HG02943 (cell line): ENCODE results near the gene CPT2.

Source experiments
- ATAC-seq: cut with Tn5 transposase; IDR thresholded peaks from one replicate; pipeline ENCODE4 v1.9.1; 2021; ENCODE audit warnings: mild to moderate bottlenecking, low read depth, moderate library complexity; ENCODE audit not compliant: unreplicated experiment

The CPT2 gene

DNA sequence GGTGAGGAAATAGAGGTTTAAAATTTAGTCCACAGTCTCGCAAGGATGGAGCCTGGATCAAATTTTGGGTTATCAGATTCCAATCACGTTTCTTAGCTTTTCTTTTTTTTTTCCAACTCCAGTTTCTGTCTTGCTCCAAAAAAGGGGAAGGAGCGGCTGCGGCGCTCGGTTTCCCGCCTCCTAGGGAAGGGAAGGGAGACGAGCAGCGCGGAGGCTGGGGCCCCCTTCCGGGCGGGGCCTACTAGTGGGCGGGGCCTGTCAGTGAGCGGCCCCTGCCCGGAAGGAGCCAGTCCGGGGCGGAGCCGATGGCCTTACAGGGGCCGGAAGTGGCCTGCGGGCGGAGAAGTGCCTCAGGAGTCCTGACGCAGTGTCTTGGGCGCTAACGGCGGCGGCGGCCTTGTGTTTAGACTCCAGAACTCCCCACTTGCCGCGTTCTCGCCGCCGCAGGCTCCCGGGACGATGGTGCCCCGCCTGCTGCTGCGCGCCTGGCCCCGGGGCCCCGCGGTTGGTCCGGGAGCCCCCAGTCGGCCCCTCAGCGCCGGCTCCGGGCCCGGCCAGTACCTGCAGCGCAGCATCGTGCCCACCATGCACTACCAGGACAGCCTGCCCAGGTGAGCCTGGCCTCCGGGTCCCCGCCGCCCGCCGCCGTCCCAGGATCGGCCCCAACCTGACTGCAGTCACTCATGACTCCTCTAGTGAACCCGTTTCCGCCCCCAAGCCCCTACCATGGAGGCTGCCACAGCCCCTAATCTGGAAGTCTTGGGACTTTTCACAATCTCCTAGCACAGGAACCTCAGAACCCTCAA is at the start of gene CPT2:
Gene CPT2, plus strand, starts transcription at position 340 of the 806 bp plus-strand sequence. Its CDS starts 120 bp downstream, at position 460.
- ATAC-seq, result peak; percentile 95

DNA sequence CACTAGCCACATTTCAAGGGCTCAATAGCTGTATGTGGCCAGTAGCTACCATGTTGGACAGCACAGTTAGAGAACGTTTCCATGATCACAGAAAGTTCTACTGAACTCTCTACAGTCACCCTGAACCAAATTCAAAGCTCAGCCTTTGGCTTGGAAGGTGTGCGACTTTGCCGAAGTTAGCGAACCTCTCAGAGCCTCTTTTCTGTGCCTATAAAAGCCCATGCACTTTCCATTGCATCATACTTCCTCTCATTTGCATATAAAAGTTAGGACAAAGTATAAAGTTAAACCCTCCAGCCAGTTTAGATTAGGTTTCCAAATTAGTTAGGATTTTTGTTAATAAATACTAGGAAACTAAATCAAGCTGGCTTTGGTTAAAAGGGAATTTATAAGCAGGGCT is 49.5 kb upstream of the CPT2 start:
- no peak for ATAC-seq

DNA sequence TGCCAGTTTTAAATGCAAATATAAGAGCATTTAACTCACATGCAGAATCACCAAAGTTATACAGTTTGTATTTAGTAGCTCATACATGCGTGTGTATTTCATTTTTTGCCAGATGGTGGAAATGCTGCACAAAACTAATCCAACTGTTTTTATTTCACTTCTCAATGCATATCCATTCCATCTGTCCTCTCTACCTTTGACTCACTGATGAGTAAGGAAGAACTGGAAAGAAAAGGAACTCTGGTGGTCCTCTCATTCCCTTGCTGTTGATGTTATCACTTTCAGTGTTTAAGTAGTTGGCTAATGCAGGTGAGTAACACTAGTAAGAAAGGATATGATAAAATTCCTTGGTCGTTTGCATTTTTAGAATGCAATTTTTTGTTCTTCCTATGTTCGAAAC is 48.5 kb upstream of the CPT2 start:
- ATAC-seq, result no peak

DNA sequence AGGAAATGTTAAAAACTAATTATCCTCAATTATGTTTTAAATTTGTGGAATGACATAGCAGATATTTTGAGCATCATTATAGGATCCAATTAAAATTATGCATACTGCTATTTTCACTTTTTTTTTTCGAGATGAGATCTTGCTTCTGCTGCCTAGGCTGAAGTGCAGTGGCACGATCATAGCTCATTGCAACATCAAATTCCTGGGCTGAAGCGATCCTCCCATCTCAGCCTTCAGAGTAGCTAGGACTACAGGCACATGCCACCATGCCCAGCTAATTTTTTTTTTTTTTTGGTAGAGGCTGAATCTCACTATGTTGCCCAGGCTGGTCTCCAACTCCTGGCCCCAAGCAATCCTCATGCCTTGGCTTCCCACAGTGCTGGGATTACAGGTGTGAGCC is 42.9 kb upstream of the CPT2 start:
- ATAC-seq, result no peak

DNA sequence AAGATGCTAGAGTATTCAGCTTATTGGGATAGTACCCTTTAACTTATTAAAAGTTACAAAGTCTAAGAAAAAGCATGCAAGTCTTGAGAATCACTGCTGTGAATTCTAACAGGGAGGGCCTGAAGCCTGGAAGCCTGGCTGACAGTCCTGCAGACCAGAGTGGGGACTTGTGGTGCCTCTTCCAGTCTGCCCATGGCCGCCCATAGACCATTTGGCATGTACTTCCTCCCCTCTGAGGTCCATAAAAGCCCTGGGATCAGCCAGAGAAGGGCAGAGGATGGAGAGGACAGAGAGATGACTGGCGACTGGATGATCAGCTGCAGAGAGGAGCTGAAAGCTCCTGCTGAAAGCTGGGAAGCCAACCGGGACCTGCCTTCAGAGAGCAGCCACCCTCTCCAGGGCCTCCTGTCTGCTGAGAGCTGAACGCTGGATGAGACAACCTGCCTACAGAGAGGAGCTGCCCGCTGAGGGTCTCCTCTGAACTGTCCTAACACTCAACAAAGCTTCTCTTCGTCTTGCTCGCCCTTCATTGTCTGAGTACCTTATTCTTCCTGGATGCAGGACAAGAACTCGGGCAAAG is 41.7 kb upstream of the CPT2 start:
- ATAC-seq, result no peak

DNA sequence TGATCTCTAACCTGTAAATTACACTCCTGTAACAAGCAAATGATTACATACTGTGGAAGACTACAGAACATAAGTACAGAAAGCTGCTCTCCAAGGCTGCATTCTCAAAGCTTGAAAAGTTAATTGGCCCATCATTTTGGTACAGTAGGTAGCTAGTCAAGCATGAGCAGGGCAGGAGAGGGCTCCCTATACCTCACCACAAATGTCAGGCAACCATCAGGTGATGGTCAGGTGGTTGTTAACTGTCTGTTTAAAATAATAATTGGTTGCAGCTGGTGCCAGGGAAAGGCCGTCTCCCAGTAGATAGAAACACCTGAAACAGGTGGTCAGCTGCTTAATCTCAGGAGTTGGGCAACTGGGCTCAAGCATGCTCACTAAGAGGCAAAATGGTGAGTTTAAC is 41.1 kb upstream of the CPT2 start:
- ATAC-seq, result no peak

DNA sequence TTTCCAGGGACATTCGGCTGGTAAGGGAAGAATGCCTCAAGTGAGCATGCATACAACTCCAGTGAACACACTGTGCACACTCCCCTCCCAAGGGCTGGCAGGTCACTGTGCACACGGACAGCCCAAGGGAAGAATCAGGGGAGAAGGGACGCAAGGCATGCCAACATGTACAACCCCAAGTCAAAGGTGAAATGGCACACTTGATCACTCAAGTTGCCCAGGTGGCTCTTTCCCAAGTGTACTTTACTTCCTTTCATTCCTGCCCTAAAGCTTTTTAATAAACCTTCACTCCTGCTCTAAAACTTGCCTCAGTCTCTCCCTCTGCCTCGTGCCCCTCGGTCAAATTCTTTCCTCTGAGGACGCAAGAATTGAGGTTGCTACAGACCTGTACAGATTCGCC is 40.7 kb upstream of the CPT2 start:
- ATAC-seq, result no peak

DNA sequence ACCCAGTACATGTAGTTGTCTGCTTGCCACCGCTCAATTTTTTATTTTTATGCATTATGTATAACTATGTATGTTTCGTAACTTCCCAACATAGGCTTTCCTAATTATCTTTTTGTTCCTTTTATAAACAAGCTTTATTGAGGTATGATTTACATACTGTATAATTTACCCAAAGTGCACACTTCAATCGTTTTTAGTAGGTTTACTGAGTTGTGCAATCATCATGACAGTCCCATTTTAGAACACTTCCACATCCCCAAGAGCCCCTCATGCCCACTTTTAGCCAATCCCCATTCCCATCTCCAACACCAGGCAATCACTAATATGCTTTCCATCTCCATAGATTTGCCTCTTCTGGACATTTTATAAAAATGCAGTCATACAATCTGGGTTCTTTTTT is 39.8 kb upstream of the CPT2 start:
- ATAC-seq, result no peak

DNA sequence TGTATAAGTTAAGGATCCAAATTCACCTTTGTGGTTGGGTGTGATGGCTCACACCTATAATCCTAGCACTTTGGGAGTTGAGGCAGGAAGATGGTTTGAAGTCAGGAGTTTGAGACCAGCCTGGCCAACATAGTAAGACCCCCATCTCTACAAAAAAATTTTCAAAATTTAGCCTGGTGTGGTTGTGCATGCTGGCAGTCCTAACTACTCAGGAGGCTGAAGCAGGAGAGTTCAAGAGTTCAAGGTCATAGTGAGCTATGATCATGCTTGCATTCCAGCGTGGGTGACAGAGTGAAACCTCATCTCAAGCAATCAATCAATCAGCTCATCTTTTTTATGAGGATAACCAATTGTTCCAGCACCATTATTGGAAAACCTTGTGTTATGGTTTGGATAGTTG is 37.7 kb upstream of the CPT2 start:
- ATAC-seq, result no peak

DNA sequence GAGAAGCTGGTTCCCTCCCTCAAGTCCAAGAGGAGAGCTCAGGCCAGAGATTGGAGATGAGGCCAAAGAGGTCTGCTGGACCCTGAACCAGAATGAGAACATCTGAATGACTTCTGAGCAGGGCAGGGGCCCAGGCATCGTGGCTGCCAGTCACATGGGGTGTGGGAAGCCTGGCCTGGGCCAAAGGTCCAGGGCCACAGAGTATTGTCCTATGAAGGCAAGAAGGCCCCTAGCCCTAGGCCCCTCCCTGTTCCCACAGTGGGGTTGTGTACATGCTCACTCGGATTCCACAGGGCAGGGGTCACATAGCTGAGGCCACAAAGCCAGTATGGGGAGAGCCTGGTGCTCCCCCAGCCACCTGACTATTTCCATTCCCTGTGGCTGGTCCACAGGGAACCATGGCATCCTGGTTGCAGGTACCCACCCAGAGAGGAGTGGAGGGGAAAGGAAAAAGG is 35.7 kb upstream of the CPT2 start:
- ATAC-seq, result no peak

DNA sequence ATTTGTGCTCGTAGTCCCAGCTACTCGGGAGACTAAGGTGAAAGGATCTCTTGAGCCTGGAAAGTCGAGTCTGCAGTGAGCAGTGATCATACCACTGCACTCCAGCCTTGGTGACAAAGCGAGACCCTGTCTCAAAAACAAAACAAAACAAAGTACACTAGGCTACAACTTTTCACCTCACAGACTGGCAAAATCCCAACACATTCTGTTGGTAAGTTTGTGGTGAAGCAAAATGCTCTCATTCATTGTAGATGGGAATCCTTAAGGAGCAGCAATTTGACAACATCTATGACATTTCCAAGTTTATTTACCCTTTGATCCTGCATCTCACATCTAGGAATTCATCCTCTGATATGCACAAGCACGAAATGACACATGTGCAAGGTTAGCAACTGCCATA is 34.0 kb upstream of the CPT2 start:
- no peak for ATAC-seq

DNA sequence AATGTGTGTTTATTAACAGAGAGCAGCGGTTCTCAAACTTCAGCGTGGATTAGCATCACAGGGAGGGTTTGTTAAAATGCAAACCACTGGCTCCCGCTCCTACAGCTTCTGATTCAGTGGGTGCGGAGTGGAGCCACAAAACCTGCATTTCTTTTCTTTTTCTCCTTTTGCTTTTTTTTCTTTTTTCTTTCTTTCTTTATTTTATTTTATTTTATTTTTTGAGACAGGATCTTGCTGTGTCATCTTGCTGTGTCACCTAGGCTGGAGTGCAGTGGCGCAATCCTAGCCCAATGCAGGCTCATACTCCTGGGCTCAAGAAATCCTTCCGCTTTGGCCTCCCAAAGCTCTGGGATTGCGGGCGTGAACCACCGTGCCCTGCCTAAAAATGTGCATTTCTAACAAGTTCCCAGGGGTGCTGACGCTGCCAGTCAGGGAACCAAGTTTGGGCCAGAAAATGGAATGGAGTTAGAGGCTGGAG is 33.3 kb upstream of the CPT2 start:
- ATAC-seq, result no peak

DNA sequence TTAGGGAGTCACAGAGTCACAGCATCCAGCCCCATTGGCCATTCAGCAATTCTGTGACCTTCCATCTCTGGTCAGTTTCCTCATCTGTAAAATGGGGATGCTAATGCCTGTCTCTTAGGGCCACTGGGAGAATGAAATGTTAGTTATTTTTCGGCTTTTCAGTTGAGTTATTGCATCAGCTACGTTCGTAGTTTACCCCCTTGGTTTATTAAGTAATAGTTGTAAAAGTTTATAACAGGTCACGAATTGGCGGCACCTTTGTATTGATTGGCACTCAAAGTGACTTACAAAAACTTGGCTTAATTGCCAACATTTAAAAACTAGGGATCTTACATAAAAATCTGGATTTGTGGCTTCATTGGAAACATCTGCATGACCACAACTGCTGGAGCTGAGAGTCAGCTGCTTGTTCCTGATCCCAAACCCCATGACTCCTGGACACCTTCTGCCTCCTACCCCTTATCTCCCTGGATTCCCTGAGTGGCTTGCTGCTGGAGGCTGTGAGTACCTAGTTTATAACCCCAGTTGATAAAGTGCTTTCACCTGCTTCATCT is 31.1 kb upstream of the CPT2 start:
- no peak for ATAC-seq

DNA sequence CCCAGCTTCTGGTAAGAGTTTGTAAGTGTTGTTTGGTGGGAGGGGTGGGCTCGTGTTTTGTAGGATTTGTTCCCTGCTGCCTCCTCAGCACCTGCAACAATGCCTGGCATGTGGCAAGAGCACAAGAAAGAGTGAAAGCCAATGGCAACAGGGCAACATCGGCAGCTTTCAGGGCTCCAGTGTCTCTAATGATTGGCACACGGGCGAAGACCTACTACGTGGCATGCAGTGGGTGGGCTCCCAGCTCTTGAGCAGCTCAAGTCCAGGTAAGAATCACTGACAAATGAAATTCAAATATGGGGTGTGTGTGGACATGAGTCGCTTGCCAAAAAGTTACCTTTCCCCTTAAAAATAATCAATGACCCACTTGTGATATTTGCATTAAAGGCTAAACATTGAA is 30.3 kb upstream of the CPT2 start:
- ATAC-seq, result no peak

DNA sequence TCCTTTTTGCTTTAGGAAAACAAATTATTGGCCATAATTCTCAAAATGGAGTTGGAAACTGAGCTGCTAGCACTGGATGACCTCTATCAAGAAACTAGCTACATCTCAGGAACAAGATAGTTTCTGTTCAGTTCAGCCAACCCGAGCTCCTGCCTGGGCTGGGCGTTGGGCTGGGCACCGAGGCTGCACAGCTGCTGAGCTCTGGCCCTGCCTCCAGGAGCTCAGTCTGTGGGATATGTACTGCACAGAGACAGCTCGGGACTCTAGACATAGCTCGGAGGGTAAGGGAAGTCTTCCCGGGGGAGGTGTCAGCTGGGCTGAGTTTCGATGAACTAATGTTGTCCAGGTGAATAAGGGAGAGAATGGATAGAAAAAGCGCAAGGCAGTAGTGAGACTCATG is 29.7 kb upstream of the CPT2 start:
- ATAC-seq, result no peak

DNA sequence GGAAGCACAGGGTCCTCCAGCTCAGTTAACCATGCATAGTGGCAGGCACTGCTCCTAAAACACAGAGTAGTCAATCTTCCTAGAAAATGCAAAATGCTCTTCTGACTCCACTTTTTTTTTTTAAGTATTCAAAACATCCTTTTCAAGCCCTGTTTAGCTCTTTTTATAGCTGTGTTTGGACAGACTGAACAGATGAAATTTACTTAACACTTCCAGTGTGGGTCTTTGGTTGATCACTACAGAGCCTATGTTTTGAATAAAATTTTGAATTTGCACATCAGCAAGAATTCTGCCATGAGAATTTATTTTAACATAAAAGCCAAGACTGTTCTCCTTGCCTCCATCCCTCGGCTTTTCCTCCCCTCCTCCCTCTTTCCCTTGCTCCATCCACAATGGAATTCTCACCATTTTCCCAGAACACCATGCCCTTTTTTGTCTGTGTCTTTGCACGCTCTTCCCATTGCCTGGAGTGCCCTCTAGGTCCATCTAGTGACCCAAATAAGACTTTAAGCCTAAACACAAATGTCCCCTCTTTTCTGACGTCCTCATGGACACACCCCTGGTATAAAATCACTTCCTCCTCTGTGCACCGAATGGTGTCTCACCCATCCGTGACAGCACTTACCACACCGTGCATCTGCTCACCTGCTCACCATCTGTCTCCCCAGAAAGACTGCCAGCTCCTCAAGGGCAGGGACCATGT is 24.0 kb upstream of the CPT2 start:
- ATAC-seq, result no peak

DNA sequence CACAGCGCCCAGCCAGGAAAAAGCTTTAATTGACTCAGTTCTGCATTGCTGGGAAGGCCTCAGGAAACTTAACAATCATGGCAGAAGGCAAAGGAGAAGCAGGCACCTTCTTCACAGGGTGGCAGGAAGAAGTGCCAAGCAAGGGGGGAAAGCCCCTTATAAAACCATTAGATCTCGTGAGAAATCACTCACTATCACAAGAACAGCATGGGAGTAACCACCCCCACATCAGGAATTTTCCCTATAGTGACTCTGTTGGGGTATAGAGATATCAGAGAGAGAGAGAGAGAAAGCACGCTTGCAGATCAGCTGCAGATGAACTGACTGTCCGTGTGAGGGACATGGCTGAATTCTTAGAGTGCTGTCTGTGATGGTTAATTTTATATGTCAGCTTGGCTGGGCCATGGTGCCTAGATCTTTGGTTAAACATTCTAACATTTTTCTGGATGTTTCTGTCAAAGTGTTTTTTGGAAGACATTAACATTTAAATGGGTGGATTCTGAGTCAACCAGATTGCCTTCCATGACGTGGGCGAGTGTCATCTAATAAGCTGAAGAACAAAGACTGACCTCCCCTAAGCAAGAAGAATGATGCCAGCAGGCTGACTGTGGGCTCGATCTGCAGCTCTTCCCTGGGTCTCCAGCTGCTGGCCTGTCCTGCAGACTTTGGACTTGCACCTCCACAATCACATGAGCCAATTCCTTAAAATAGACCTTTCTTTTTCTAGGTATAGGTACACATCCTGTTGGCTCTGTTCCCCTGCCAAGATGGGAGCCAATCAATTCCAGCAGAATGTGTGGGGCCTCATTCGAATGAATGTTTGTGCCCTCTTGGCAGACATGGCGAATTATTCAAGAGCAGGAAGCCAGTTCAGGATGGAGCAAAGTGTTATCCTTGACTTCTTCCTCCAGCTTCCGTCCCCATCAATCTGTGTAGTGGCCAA is 21.4 kb upstream of the CPT2 start:
- ATAC-seq, result no peak

DNA sequence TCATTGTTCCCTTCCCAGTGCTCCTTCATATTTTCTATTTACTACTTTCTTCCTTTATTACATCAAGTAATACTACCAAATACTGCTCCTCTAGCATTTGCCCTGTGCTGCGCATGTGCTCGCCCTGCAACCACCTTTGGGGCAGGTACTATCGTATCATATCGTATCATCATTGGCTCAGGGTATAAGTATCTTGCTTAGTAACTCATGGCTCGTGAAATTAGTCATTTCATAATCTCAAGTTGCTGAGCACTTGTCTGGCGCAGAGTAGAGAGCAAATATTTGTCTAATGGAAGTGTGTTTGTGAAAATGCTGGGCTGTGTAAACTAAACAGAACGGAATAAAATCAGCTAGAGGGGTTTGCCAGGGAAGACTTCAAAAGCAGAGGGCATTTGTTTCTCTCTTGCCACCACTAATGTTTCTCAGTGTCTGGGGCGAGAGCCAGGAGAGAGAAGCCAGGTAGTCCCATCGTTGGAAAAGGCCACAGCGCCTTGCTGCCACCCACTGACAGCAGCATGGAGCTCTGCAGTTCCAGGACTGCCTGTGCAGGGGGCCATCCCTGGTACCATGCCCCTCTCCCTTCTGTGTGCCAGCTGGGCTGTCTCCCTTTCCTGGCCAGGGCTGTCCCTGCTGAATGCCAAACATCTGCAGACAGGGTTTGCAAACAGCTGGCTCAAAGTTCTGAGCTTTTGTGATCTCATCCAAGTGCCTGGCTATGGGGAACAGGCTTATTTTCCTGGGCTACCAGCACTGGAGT is 20.0 kb upstream of the CPT2 start:
- ATAC-seq, result no peak

DNA sequence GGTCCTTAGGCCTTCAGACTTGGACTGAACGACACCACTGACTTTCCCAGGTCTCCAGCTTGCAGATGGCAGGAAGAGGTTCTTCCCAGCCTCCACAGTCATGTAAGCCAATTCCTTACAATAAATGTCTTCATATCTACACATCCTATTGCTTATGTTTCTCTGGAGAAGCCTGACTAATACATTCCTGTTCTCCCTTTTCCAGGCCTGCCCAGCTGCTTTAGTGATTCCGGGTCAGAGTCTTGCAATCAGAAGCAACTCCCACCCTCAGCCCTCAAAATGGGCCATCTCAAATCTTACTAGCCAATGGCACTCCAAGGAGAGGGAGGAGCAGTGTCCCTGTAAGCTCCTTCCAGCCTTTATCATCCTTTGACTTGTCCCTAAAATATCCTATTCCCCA is 16.4 kb upstream of the CPT2 start:
- ATAC-seq, result no peak
